Vagina (tissue), 2 donors: ENCODE measurements around the gene LANCL2.

Experiments used
- POLR2A ChIP-seq, 2 donors: fragments of 450-650 bp; IDR thresholded peaks; one replicate each; pipeline ENCODE4 v1.6.1; 2017; ENCODE audit warnings: antibody characterized with exemption in 2 of 2, mild to moderate bottlenecking in 2 of 2, moderate library complexity in 2 of 2
- POLR2AphosphoS5 ChIP-seq, 2 donors: sonication (generic); formaldehyde crosslinking; IDR thresholded peaks; one replicate each; pipeline ENCODE4 v1.9.0; 2017; ENCODE audit warnings: antibody characterized with exemption in 2 of 2, mild to moderate bottlenecking in 2 of 2, low read depth in 1 of 2; ENCODE audit not compliant: insufficient read depth in 1 of 2
- TF ChIP-seq, protein P1 (sequence below), 3 experiments: fragments of 450-650 bp in 2 of 3; fragments of 200-600 bp in 1 of 3; sonication (generic) in 1 of 3; IDR thresholded peaks; one replicate each; pipeline ENCODE4 v1.5.1; 2017 to 2019; ENCODE audit warnings: antibody characterized with exemption in 3 of 3, mild to moderate bottlenecking in 2 of 3, moderate library complexity in 2 of 3

DNA sequence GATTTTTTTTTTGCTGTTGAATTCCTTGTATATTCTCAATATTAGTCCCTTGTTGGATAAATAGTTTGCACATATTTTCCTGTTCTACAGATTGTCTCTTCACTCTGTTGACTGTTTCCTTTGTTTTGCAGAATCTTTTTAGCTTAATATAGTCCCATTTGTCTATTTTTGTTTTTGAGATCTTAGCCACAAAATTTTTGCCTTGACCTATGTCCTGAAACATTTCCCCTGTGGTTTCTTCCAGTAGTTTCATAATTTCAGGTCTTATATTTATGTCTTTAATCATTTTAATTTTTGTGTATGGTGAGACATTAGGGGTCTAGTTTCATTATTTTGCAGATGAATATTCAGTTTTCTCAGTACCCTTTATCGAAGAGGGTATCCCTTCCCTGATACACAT, 92.7 kb downstream of the LANCL2 start:
- TF ChIP-seq POLR2AphosphoS5 (IDR thresholded peaks at IDR 0.05; ENCODE audit: insufficient read depth in 1 of 2, low read depth in 1 of 2) (no peak), POLR2A (IDR thresholded peaks at IDR 0.05) (no peak)
- TF ChIP-seq, protein P1, sequence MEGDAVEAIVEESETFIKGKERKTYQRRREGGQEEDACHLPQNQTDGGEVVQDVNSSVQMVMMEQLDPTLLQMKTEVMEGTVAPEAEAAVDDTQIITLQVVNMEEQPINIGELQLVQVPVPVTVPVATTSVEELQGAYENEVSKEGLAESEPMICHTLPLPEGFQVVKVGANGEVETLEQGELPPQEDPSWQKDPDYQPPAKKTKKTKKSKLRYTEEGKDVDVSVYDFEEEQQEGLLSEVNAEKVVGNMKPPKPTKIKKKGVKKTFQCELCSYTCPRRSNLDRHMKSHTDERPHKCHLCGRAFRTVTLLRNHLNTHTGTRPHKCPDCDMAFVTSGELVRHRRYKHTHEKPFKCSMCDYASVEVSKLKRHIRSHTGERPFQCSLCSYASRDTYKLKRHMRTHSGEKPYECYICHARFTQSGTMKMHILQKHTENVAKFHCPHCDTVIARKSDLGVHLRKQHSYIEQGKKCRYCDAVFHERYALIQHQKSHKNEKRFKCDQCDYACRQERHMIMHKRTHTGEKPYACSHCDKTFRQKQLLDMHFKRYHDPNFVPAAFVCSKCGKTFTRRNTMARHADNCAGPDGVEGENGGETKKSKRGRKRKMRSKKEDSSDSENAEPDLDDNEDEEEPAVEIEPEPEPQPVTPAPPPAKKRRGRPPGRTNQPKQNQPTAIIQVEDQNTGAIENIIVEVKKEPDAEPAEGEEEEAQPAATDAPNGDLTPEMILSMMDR (IDR thresholded peaks at IDR 0.05) = no peak
